Neutrophil (primary cell): ENCODE results near the gene NECTIN4.

Source experiments
- H3K27ac ChIP-seq: fragments of 200-600 bp; sonication (generic); 2 replicates; pipeline ENCODE4 v1.5.1; 2016; ENCODE audit warnings: mild to moderate bottlenecking, moderate library complexity
- H3K27me3 ChIP-seq: fragments of 200-600 bp; sonication (generic); 2 replicates; pipeline ENCODE4 v1.6.0; 2016; ENCODE audit warnings: mild to moderate bottlenecking
- H3K36me3 ChIP-seq: fragments of 200-600 bp; sonication (generic); 2 replicates; pipeline ENCODE4 v1.5.1; 2017
- H3K4me1 ChIP-seq, 2 experiments: fragments of 200-600 bp in 1 of 2; sonication (generic) in 1 of 2; 1 replicate in 1 of 2; 2 replicates in 1 of 2; pipeline versions ENCODE4 v1.5.1 to v1.6.1; 2013 to 2016; ENCODE audit warnings: low read depth in 1 of 2, low read length in 1 of 2, mild to moderate bottlenecking in 1 of 2, moderate library complexity in 1 of 2; ENCODE audit not compliant: control insufficient read depth in 1 of 2, insufficient read depth in 1 of 2
- H3K4me3 ChIP-seq, 2 experiments: fragments of 200-600 bp in 1 of 2; sonication (generic) in 1 of 2; 1 replicate in 1 of 2; 2 replicates in 1 of 2; pipeline ENCODE4 v1.5.1; 2013 to 2016; ENCODE audit warnings: low read depth in 1 of 2, low read length in 1 of 2, mild to moderate bottlenecking in 1 of 2, moderate library complexity in 1 of 2
- H3K9me3 ChIP-seq: fragments of 200-600 bp; sonication (generic); 2 replicates; pipeline ENCODE4 v1.5.1; 2016
- CTCF ChIP-seq: fragments of 200-600 bp; sonication (generic); IDR thresholded peaks from 2 replicates; pipeline ENCODE4 v1.5.1; 2016; ENCODE audit warnings: antibody characterized with exemption

The NECTIN4 gene

DNA sequence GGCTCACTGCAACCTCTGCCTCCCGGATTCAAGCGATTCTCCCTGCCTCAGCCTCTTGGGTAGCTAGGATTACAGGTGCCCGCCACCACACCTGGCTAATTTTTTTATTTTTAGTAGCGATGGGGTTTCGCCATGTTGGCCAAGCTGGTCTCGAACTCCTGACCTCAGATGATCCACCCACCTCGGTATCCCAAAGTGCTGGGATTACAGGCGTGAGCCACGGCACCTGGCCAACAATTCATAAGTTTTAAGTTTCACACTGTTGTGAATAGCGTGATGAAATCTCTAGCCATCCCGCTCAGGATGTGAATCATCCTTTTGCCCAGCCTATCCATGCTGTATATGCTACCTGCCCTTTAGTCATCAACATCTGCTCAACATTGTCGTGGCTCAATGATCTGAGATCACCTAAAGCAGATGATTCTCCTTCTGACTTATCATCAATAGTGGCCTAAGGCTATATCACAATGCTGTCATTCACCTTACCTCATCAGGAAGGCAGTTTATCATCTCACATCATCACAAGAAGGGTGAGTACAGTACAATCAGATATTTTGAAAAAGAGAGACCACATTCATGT lies 25.9 kb upstream of the NECTIN4 start:
- H3K27me3 ChIP-seq: no peaks in the 10 kb centered on the region
- H3K9me3 ChIP-seq: no peaks in the 10 kb centered on the region
- TF ChIP-seq CTCF: no peak
- H3K36me3 ChIP-seq: peaks cover 13% of the 10 kb centered on the region
- H3K4me1 ChIP-seq: peaks cover 40 to 44% of the 10 kb centered on the region in 2 experiments
- no peak overlapping the region for H3K4me3 ChIP-seq
- no peak overlapping the region for H3K27ac ChIP-seq

DNA sequence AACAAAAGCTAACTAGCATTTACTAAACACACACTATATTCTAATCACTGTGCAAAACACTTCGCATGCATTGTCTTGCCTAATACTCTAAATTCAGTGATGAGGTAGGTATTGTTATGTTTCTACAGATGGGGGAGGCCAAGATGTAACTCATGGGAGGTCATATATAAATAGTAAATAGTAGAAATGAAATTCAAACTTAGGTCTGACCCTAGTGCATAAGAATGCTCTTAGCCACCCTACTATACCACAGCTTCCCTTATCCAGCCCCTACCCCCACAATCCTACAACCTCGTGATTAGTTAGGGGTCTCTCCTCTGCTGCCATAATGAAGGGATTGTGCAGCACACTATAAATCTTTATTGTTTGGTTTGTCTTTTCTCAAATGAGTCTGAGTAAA lies 25.2 kb upstream of the NECTIN4 start:
- H3K9me3 ChIP-seq: no peaks in the 10 kb centered on the region
- no peaks in the 10 kb centered on the region for H3K27me3 ChIP-seq
- H3K4me1 ChIP-seq: peaks cover 36 to 38% of the 10 kb centered on the region in 2 experiments
- no peak overlapping the region for H3K27ac ChIP-seq
- H3K4me3 ChIP-seq: no peak overlapping the region
- TF ChIP-seq CTCF: no peak
- H3K36me3 ChIP-seq: peaks cover 6% of the 10 kb centered on the region

DNA sequence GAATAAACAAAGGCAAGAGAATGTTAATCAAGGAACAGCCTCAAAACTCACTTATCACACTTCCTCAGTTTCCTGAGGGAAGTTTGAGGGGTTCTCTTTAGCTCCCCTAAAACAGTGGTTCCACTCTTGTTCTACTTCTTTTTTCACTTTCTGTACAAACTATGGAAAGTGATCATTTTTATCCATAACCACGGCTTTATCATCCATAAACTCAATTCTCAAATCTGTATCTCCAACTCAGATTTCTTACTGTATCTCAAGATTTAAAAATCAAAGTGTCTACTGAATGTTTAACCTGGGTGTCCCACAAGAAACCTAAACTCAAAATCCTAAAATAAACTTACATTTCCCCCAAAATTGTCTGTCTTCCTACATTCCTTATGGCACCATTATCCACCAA lies 24.6 kb upstream of the NECTIN4 start:
- H3K9me3 ChIP-seq: no peaks in the 10 kb centered on the region
- H3K27me3 ChIP-seq: no peaks in the 10 kb centered on the region
- H3K4me3 ChIP-seq: no peak overlapping the region
- no peak for TF ChIP-seq CTCF
- H3K27ac ChIP-seq: no peak overlapping the region
- H3K4me1 ChIP-seq: peaks cover 29 to 32% of the 10 kb centered on the region in 2 experiments
- no peaks in the 10 kb centered on the region for H3K36me3 ChIP-seq

DNA sequence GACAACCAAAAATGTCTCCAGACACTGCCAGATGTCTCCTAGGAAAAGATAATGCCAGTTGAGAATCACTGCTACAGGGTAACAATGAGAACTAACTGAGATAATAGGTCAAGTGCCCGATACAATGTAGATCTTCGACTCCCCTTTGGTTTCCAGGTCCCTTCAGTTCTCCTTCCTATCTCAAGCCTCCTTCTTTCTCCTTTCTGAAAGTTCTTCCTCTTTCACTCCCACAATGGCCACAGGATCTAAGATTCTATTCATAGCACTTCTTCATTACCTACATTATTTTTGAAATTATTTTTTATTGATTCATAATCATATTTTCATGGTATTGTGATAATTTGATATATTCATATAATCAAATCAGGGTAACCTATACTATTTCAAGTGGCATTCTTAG lies 22.2 kb upstream of the NECTIN4 start:
- TF ChIP-seq CTCF: no peak

DNA sequence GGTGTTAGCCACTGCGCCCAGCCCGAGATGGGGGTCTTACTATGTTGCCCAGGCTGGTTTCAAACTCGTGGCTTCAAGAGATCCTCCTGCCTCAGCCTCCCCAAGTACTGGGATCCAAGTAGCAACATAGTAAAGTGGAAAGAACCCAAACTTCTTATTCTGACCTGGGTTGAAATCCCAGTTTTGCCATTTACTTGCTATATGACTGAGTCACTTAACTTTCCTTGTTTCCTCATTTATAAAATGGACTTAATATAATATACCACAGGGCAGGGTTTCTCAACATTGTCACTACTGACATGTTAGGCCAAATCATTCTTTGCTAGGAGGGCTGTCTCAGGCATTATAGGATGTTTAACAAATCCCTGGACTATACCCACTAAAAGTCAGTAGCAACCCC lies 21.8 kb upstream of the NECTIN4 start:
- Histone ChIP-seq H3K27ac (no peak overlapping the region), H3K4me3 (no peak overlapping the region), H3K36me3 (no peaks in the 10 kb centered on the region), H3K9me3 (no peaks in the 10 kb centered on the region), H3K4me1 (peaks cover 7 to 9% of the 10 kb centered on the region in 2 experiments), H3K27me3 (no peaks in the 10 kb centered on the region)
- TF ChIP-seq CTCF: no peak

More for the DNA sequence above, 22.2 kb upstream of the NECTIN4 start:
- H3K4me1 ChIP-seq: peaks cover 10 to 13% of the 10 kb centered on the region in 2 experiments
- H3K27ac ChIP-seq: no peak overlapping the region
- no peaks in the 10 kb centered on the region for H3K27me3 ChIP-seq
- no peaks in the 10 kb centered on the region for H3K36me3 ChIP-seq
- H3K9me3 ChIP-seq: no peaks in the 10 kb centered on the region
- no peak overlapping the region for H3K4me3 ChIP-seq

DNA sequence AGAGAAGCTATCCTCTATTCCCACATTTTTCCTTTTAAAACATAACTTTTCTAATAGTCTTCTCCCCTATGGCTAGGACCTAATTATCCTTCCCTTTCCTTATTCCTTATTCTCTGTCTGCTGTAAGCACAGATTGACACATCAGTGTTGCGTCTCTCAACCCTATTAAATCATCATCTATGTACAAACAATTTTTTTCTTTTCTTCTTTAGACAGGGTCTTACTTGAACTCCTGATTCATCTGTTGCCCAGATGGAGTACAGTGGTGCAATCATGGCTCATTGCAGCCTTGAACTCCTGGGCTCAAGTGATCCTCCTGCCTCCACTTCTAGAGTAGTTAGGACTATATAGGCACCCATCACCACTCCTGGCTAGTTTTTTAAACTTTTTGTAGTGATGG lies 17.1 kb upstream of the NECTIN4 start:
- H3K4me3 ChIP-seq: no peak overlapping the region
- H3K27me3 ChIP-seq: no peaks in the 10 kb centered on the region
- peaks cover 1 to 3% of the 10 kb centered on the region in 2 experiments for H3K4me1 ChIP-seq
- H3K36me3 ChIP-seq: peaks cover 9% of the 10 kb centered on the region
- no peaks in the 10 kb centered on the region for H3K9me3 ChIP-seq
- TF ChIP-seq CTCF: no peak
- no peak overlapping the region for H3K27ac ChIP-seq
